Activated CD8-positive, alpha-beta memory T cell treated with anti-CD3 and anti-CD28 coated beads for 24 hours (primary cell): Measurements from ENCODE around the gene RBL2.
A peak's percentile ranks its signal among the peaks of the same experiment; 100 is the strongest.
"Not testable (repeated sequence)": the region's sequence is repeated elsewhere in the genome, so short reads cannot be mapped to it uniquely, and the experiment has no call there.

Experiments used
- DNase-seq: peaks from one replicate; pipeline ENCODE4 v3.0.0-alpha.2; 2020

RBL2 gene, protein sequence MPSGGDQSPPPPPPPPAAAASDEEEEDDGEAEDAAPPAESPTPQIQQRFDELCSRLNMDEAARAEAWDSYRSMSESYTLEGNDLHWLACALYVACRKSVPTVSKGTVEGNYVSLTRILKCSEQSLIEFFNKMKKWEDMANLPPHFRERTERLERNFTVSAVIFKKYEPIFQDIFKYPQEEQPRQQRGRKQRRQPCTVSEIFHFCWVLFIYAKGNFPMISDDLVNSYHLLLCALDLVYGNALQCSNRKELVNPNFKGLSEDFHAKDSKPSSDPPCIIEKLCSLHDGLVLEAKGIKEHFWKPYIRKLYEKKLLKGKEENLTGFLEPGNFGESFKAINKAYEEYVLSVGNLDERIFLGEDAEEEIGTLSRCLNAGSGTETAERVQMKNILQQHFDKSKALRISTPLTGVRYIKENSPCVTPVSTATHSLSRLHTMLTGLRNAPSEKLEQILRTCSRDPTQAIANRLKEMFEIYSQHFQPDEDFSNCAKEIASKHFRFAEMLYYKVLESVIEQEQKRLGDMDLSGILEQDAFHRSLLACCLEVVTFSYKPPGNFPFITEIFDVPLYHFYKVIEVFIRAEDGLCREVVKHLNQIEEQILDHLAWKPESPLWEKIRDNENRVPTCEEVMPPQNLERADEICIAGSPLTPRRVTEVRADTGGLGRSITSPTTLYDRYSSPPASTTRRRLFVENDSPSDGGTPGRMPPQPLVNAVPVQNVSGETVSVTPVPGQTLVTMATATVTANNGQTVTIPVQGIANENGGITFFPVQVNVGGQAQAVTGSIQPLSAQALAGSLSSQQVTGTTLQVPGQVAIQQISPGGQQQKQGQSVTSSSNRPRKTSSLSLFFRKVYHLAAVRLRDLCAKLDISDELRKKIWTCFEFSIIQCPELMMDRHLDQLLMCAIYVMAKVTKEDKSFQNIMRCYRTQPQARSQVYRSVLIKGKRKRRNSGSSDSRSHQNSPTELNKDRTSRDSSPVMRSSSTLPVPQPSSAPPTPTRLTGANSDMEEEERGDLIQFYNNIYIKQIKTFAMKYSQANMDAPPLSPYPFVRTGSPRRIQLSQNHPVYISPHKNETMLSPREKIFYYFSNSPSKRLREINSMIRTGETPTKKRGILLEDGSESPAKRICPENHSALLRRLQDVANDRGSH

GRCh38 chr16:53434377-53435065 is at the start of gene RBL2:
Gene RBL2, plus strand, starts transcription at chr16:53434471. Its CDS starts 86 bp downstream, at chr16:53434557.
- DNase-seq, result peak; percentile 91

GRCh38 chr16:53384610-53385009 is 49.7 kb upstream of the RBL2 start:
- not testable (repeated sequence) for DNase-seq

- no peak for DNase-seq
These were observed 29.3 kb upstream of the RBL2 start for GRCh38 chr16:53404959-53405358.

- DNase-seq, result no peak
These were observed 21.7 kb upstream of the RBL2 start for GRCh38 chr16:53412549-53412948.

GRCh38 chr16:53413864-53414263 is 20.4 kb upstream of the RBL2 start:
- no peak for DNase-seq

DNA sequence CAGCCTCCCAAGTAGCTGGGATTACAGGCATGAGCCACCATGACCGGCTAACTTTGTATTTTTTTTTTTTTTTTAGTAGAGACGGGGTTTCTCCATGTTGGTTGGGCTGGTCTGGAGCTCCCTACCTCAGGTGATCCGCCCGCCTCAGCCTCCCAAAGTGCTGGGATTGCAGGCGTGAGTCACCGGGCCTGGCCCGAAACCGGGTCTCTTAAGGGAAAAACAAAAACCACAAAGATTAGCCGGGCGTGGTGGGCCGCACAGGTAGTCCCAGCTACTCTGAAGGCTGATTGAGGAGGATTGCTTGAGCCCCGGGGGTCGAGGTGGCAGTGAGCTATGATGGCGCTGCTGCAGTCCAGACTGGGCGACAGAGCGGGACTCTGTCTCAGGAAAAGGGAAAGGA is 19.9 kb upstream of the RBL2 start:
- DNase-seq, result no peak

DNA sequence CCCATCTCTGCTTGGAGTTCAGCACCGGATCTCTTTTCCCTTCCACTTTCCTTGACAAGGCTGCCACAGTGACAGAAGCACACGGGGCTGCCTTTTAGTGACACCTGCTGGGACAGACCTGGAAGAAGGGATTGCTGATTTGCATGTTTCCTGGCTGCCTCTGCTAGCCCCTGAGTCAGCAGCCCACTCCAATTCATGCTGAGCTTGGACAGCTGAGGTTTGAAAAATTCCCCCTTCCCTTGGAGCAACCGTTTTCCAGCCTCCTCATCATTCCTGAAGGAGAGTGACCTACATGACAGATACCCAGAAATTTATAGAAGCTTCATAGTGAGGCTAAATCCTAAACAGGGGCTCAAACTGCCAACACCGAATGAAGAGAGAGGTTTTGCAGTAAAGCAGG is 18.8 kb upstream of the RBL2 start:
- DNase-seq, result no peak

DNA sequence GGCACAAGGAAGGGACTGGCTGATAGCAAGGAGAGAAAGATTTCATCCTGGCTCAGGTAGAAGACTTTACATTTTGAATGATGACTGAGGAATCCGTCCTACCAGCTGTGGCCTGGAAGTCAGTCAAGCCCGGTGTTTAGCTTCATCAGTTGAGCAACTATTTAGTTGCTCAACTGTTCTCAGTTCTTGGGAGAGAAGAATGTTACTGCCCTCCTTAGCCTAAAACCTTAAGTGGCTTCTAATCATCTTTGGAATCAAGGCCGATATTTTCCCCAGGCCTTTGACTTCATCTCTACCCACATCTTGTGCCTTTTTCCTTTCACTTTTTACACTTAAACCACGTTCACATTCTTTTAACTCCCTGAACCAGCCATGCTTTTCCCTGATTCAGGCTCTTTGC is 17.3 kb upstream of the RBL2 start:
- DNase-seq, result no peak

- DNase-seq, result no peak
These were observed 16.3 kb upstream of the RBL2 start for GRCh38 chr16:53417976-53418375.

DNA sequence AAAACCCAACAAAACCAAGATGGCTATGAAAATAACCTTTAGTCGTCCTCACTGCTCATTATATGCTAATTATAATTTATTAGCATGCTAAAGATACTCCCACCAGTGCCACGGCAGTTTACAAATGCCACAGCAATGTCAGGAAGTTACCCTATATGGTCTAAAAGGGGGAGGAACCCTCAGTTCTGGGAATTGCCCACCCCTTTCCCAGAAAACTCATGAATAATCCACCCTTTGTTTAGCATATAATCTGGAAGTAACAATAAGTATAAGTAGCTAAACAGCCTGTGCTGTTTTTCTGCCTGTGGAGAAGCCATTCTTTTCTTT is 14.9 kb upstream of the RBL2 start:
- not testable (repeated sequence) for DNase-seq

DNA sequence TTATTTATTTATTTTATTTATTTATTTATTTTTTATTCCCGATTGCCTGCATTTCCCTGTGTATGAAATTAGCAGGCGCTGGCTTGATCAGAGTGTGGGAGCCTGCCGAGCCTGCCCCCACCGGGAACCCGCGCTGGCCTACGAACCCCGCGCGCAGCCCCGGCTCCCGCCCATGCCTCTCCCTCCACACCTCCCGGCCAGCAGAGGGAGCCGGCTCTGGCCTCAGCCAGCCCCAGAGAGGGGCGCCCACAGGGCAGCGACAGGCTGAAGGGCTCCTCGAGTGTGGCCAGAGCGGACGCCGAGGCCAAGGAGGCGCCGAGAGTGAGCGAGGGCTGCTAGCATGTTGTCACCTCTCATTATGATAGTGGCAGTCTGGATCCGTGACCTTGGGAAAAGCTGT is 13.0 kb upstream of the RBL2 start:
- DNase-seq, result no peak

DNA sequence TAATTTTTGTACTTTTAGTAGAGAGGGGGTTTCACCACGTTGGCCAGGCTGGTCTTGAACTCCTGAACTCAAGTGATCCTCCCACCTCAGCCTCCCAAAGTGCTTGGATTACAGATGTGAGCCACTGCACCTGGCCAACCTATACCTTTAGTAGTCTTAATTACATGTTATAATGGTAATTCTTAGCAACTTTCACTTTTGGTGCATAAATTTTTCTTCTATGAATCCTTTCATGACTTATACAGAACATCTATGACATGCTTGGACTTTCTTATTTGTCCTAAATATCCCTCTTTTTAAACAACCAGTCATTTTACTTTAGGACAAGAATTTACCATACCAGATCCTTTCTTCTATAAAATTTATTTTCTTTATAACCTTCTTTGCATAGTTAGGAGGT is 10.3 kb upstream of the RBL2 start:
- not testable (repeated sequence) for DNase-seq

DNA sequence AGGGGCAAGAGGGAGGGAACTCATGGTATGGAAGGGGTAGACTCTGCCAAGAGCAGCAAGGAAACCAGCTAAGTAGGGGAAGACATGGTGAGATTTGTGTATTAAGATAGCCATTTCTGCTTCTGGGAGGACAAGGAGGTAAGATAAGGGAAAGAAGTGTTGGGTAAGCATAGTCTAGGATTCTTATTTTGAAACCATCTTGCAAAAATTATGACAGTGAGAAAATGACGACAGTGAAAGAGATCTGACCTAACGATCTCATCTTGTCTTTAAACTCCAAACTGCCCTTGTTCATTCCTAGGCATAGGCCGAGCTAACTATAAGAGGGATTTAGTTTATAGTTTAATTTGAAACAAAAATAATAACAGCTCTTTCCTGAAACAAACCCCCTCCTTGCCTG is 5.6 kb upstream of the RBL2 start:
- DNase-seq, result no peak

GRCh38 chr16:53429221-53429943 is 4.9 kb upstream of the RBL2 start:
- no peak for DNase-seq

- DNase-seq, result no peak
These were observed 3.9 kb upstream of the RBL2 start for GRCh38 chr16:53430363-53430762.

DNA sequence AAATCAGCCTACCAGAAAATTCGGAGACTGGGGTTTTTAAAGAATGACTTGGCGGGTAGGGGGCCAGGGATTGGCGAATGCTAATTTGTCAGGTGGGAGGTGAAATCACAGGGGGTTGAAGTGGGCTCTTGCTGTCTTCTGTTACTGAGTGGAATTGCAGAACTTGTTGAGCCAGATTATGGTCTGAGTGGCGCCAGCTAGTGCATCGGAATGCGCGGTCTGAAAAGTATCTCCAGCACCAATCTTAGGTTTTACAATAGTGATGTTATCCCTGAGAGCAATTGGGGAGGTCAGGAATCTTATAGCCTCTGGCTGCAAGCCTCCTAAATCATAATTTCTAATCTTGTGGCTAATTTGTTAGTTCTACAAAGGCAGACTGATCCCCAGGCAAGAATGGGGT is 762 bp upstream of the RBL2 start:
- DNase-seq, result no peak

- DNase-seq, result no peak
These were observed 318 bp upstream of the RBL2 start for GRCh38 chr16:53433930-53434376.

- peak; percentile 81 for DNase-seq
These were observed 906 bp downstream of the RBL2 start for GRCh38 chr16:53435066-53435688.

- no peak for DNase-seq
These were observed 5.9 kb downstream of the RBL2 start for GRCh38 chr16:53440125-53440524.

DNA sequence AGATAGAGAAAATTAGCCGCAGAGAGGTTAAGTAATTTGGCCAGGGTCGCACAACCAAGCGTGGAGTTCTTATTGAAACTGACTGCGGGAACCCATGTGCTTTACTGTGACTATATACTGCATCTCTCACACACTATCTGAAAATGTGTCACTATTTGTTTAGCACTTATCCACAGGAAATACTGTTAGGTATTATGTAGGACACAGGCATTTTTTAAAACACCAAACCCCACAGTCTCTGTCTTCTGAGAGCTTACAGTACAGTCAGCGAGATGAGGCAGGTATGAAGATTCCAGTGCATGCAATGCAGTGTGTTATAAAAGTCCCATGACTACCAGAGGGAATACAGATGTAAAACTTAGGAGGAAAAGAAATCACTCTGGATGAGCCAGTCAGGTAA is 11.3 kb downstream of the RBL2 start:
- no peak for DNase-seq

- no peak for DNase-seq
These were observed 11.8 kb downstream of the RBL2 start for GRCh38 chr16:53446090-53446489.
